ENCODE data around the gene LGALS12.

LGALS12 gene, protein sequence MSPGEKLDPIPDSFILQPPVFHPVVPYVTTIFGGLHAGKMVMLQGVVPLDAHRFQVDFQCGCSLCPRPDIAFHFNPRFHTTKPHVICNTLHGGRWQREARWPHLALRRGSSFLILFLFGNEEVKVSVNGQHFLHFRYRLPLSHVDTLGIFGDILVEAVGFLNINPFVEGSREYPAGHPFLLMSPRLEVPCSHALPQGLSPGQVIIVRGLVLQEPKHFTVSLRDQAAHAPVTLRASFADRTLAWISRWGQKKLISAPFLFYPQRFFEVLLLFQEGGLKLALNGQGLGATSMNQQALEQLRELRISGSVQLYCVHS

GRCh38 chr11:63505857-63506528 is at the start of gene LGALS12:
LGALS12 (plus strand) TSS chr11:63506084; CDS start chr11:63506459, 375 bp downstream.
- DNase-seq (ENCODE audit: low read depth) = no peak

DNA sequence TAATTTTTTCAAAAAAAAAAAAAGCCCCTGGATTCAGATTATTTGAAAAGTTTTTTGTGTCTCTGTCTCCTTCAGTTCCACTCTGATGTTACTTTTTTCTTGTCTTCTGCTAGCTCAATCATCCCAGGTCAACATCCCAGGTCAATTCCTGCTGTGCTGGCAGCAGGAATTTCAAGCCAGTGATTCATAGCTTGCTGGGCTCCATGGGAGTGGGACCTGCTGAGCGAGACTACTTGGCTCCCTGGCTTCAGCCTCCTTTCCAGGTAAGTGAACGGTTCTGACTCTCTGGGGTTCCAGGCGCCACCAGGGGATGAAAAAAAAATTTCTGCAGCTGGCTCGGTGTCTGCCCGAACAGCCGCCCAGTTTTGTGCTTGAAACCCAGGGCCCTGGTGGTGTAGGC is 46.3 kb upstream of the LGALS12 start:
- DNase-seq (ENCODE audit: low read depth) = no peak

- DNase-seq (ENCODE audit: low read depth) = no peak
These were observed 43.7 kb upstream of the LGALS12 start for GRCh38 chr11:63462137-63462536.

DNA sequence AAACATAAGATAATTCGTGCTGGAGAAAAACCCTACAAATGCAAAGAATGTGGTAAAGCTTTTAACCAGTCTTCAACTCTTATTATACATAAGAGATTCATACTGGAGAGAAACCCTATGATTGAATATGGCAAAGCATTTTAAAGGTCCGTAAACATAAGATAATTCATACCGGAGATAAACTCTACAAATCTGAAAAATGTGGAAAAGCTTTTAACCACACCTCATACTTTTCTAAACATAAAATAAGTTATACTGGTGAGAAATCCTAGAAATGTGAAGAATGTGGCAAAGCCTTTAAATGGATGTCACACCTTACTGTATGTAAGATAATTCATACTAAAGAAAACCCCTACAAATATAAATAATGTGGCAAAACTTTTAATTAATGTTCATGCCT is 35.6 kb upstream of the LGALS12 start:
- no peak for DNase-seq (ENCODE audit: low read depth)

DNA sequence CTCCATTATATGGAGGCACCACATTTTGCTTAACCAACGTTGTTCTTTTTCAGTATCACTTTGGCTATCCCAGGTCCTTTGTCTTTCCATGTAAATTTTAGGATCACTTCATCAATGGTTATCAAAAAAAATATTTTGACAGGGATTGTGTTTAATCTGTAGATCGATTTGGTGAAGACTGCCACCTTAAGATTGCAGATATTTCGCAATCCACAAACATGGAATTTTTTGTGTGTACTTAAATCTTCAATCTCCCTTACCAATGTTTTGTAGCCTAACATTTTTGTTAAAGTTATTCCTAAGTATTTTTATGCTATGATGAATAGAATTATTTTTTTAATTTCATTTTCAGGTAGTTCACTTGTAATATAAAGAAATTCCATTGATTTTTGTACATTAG is 33.5 kb upstream of the LGALS12 start:
- DNase-seq (ENCODE audit: low read depth) = no peak

- DNase-seq (ENCODE audit: low read depth) = no peak
These were observed 29.3 kb upstream of the LGALS12 start for GRCh38 chr11:63476618-63477017.

DNA sequence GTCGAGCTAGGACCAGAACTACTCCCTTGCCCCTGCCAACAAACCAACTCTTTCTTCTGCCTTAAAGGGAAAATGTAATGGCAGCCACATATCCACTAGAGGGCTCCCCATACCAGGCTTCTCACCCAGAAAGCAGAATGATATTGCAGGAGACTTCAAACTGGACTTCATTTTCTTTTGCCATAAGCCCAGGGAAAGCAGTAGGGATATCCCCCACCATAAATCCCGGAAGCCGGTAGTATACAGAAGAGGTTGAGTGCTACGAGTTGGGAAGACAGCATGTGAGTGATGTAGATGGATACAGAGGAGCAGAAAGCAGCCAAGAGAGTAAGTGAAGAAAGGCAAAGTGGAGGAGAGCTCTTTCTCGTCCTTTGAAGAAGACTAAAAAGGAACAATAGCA is 27.0 kb upstream of the LGALS12 start:
- DNase-seq (ENCODE audit: low read depth) = peak; percentile 22

DNA sequence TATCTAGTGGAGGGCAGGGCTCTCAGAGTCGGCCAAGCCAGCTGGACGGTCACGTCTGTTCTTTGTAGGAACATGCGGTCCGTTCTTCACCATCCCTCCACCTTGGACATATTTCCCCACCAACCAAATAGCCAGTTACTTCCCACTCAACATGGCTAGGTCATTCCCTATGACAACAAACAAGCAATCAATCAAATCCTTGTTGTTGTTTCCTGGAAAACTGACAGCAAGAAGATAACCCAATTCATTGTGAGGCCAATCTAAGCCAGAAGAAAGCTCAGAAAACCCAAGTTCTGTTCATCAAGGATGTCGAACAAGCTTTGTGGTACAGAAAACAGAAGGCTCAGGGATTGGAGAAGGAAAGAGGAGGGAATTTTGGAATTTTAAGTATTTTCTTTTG is 25.8 kb upstream of the LGALS12 start:
- DNase-seq (ENCODE audit: low read depth) = no peak

DNA sequence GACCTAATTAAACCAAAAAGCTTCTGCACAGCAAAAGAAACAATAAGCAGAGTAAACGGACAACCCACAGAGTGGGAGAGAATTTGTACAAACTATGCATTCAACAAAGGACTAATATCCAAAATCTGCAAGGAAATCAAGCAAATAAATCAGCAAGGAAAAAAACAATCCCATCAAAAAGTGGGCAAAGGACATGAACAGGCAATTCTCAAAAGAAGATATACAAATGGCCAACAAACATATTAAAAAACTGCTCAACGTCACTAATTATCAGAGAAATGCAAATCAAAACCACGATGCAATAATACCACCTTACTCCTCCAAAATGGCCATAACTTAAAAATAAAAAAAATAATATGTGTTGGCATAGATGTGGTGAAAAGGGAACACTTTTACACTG is 20.1 kb upstream of the LGALS12 start:
- DNase-seq (ENCODE audit: low read depth) = no peak

GRCh38 chr11:63488789-63489188 is 17.1 kb upstream of the LGALS12 start:
- DNase-seq (ENCODE audit: low read depth) = no peak

DNA sequence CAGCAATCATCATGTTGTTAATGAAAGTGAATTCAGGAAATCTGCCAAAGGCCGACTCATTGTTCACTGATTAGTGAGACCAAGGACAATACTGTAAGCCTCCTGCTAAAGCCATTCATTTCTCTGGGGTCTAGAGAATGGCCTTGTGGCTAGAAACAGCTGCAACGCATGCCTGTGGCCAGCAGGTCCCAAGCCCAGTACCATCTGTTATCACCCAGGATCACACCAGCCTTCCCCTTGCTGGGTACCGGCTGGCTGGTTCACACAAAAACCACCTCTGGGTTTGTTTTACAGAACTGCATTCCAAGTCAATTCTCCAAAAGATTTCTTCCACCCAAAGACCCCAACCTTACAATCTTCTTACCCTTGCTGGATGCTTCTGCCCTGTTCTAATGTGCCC is 16.0 kb upstream of the LGALS12 start:
- DNase-seq (ENCODE audit: low read depth) = no peak

- DNase-seq (ENCODE audit: low read depth) = no peak
These were observed 15.2 kb upstream of the LGALS12 start, which contains the start of gene PLAAT5 for GRCh38 chr11:63490551-63491239. PLAAT5 (minus strand) TSS chr11:63491167; CDS start chr11:63491034, 133 bp downstream.

- no peak for DNase-seq (ENCODE audit: low read depth)
These were observed 14.7 kb upstream of the LGALS12 start for GRCh38 chr11:63491240-63491587.

DNA sequence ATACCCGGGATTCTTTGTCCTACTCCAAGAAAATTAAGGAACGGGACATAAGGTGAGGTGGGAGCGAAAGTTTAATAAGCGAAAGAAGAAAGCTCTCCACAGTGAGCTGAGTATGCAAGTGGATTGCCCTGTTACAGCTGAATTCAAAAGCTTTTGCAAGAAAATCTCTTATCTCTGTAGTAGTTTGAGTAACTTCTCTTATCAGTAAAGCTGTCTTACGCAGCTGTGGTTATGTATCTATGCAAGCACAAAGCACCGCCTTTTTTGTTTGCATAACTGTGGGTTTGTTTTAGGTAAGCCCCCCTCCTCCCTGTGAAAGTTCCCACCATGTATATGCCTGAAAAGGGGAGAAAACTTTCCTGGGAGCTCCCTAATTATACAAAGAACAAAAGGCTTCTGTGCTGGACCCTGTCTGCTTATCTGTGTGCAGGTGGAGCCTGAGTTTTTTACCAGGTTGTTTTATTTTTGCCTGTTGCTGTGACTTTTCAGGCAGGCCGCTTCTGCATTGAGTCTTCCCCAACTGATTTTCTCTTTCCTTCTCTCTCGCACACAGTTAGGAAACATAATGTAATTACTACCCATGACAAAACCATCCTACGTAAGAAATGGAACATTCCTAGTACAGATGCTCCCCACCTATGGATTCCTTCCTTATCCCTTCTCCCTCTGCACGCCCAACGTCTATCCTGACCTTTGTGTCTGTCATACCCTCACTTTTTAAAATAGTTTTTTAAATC is 14.1 kb upstream of the LGALS12 start:
- no peak for DNase-seq (ENCODE audit: low read depth)

DNA sequence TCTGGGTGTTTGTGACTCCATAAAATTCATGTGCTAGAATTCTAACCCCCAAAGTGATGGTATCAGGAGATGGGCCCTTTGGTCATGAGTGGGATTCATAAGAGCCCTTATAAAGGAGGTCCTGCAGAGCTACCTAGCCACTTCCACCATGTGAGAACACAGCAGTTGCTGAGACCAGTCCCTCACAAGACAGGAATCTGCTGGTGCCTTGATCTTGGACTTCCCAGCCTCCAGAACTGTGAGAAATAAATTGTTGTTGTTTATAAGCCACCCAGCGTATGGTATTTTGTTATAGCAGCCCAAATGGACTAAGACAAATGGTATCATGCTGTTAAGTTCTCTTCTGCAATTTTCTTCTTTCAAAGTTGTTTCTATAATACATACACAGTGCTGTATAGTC is 13.4 kb upstream of the LGALS12 start:
- DNase-seq (ENCODE audit: low read depth) = no peak

- DNase-seq (ENCODE audit: low read depth) = no peak
These were observed 12.8 kb upstream of the LGALS12 start for GRCh38 chr11:63493127-63493526.

- DNase-seq (ENCODE audit: low read depth) = no peak
These were observed 10.9 kb upstream of the LGALS12 start for GRCh38 chr11:63494975-63495374.

GRCh38 chr11:63499874-63500273 is 6.0 kb upstream of the LGALS12 start:
- no peak for DNase-seq (ENCODE audit: low read depth)

DNA sequence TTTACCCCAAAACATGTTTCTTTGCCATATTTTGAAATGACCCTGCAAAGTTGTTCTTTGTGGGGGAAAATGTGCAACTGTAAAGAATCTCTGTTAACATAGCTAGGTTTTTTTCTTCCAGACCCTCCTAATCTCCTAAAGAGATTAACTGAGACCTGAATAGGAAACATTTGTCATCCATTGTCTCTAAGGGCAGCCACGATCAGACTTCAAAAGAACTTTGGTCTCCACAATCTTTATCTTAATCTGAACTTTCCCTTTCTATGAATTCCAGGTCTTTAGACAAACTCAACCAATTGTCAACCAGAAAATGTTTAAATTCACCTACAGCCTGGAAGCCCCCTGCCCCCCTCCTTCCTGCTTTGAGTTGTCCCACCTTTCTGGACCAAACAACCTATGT is 4.6 kb upstream of the LGALS12 start:
- no peak for DNase-seq (ENCODE audit: low read depth)

DNA sequence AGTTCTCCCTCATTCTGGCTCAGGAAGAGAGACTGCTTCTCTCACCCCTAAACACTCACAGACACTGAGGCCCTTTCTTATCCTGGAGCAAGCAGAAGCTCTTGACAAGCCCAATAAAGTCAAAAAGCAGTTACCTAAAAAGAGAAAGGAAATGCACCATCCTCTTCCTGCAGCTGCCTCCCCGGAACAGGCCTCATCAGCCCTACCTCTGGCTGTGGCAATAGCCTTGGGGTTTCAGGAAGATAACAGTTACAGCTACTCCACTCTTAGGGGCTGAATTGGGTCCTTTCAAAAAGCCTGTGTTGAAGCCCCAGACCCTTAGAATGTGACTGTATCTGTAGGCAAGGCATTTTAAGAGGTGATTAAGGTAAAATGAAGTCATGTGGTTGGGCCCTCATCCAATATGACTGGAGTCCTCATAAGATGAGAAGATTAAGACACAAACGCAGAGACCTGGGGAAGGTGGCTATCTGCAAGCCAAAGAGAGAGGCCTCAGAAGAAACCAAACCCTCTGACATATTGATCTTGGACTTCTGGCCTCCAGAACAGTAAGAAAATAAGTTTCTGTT is 3.5 kb upstream of the LGALS12 start:
- no peak for DNase-seq (ENCODE audit: low read depth)

- DNase-seq (ENCODE audit: low read depth) = no peak
These were observed 2.4 kb upstream of the LGALS12 start for GRCh38 chr11:63503492-63503891.

- DNase-seq (ENCODE audit: low read depth) = no peak
These were observed 1.8 kb upstream of the LGALS12 start for GRCh38 chr11:63504054-63504453.

All from HS-5 (cell line).